GM21786 (cell line): ENCODE results near the gene CBX8.

ENCODE experiments used
- ATAC-seq: cut with Tn5 transposase; IDR thresholded peaks from one replicate; pipeline ENCODE4 v1.9.1; 2021; ENCODE audit not compliant: unreplicated experiment

CBX8 gene

DNA sequence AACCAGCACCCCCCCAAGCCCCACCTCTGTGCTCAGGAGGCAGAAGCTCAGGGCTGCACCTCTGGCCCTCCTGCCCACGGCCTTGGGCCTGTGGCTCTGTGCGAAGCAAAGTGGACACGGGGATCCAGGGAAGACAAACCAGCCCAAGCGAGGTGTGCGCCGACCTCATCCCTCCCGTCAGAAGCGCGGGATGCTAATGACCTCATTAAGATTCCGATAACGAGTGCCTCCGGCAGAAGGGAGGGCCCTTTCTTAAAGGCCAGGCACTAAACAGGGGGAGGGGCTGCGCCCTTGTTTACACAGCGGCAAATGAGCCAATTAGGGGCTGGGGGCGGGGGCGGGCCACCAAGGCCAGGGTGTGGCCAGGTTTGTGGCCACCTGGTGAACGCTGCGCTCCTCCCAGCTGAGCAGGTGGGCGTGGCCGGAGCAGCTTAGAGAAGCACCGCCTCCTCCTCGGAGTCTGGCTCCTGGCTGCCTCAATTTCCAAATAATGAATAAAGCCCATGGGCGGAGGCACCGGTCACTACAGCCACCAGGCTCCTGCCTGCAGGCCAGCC is 39.2 kb upstream of the CBX8 start:
- no peak for ATAC-seq

DNA sequence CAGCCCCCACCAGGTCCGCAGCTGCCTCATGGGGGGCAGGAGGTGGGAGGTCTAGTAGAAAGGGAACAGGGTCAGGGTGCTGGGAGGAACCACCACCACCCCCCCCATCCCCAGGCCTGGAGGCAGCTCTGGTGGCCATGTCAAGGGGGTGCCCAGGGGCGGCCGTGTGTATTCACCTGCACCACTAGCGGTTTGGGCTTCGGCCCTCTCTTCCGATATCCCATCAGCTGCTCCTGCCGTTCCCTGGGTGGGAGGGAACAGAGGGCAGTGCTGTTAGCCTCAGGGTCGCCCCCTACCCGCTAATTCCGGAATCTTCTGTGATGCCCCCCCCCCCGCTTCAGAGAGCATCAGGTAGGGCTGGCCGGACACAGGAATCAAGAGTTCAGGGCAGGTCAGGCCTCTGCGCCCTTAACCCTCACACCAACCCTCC is 38.6 kb upstream of the CBX8 start:
- no peak for ATAC-seq

DNA sequence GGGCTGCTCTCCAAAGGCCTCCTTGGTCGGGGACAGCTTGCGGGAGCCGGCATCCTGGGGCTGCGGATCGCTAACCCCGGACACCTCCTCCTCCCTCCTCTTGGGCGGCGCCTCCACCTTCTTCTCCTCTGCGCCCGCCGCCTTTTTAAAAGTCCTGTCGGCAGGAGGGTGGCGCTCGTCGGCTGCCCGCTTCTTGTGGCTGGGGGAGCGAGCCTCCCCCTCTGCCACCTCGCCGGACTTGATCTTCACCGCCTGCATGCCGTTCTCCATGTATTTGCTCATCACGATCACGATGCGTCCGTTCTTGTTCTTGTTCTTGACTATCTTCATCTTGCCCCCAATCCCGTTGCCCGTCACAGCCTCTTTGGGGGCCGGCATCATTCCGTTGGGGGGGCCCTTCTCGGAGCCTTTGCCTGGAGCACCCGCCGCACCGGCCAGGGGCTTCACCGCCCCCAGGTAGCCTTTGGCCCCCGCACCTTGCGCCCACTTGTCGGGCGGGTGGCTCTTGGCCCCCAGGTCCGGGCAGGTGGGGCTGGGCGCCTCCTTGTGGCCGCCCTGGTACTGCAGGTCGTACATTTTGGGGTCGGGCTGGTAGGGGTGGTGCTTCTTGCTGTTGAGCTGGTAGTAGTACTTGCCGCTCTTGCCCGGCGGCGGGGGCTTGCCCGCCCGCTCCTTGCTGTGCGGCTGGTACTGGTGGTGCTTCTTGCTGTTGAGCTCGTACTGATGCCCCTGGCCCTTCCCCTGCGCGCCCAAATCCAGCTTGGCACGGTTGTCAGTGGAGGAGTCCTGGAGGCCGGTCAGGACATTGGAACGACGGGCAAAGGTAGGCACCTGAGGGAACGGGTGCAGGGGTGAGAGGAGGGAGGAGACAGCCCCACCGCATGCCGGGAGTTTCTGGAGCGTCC is 37.9 kb upstream of the CBX8 start:
- ATAC-seq: no peak

DNA sequence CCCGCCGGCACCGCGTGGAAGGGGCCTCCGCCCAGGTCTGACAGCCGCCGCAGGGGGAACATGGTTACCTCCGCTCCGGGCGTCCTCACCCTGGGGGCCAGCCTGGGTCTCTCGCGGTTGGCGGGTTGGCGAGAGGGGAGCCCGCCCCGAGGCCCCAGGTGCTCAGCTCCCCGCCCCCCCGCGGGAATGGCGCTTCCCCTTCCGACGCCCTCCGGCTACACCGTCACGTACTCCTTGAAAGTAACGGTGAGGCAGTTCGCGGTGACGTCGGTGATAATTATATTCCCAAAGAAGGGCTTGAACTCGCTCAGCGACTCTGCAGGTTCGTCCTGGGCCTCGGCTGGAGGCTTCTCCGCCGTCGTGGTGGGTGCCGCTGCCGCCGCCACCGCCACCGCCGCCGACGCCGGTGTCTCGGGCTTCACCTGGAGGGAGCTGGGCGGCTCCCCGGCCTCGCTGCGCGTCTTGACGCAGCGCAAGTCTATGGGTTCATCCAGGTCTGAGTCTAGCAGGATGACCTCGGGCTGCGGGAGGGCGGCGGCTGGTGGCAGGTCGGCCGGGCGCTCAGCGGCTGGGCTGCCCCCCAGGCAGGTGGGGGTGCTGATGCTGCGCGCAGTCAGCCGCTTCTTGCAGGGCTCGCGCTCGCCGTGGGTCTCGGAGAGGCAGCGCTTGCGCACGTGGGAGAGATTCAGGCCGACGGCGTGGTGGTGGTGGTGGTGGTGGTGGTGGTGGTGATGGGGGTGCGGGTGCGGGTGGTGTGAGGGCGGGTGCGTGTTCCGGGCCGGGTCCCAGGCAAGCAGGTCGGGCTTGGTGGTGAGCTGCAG is 37.1 kb upstream of the CBX8 start:
- no peak for ATAC-seq

DNA sequence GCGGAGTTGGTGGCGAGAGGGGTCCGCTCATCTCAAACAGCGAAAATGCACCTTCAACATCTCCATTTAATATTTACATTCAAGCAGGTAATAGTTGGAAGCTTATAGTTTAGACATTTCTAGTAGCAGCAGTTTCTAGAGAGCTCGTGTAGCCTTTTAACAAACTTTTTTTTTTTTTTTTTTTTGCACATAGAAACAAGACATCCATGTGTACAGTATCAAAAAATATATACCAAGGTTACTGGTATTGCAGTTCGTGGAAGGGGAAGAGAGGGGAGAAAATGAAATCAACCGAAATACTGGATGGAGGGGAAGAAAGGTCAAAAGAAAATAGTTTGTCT is 36.2 kb upstream of the CBX8 start:
- ATAC-seq: no peak

DNA sequence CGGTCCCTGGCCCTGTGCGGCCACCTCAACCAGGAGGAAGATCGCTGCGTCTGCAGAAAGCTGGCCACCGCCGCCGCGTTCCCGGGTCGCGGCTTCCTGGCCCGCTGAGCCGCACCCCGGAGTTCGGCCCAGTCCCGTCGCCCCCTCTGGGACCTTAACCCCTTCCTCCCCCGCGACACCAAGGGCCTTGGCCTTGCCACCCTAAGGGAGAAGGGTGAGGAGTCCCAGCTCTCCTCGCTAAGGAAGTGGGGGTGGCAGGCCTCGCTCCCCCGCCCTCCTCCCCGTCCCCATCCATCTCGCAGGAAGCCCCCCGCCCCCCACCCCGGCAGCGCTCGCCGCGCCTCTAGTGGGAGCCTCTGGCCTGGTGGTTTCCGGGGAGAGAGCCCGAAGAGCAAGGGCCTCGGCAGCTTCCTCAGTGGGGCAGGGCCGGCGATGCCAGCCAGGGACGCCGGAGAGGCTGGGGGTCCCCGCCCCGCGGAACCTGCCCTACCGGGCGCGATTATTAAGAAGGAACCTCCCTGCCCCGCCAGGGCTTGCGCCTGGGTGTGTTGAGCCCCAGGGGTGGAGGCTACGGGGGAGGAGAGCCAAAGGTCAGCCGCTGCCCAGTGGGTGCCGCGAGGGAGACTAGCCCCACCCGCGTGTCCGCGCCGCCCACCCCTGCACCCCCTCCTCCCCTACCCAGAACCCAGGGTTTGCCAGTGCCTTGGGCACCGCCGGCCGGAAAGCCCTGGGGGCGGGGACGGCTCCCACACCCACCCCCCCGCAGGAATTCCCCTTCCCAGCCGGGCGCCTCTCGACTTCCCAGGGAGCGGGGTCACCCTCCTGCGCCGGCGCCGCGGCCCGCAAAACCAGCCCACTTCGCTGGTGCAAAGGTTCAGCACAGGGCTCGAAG is 35.6 kb upstream of the CBX8 start:
- ATAC-seq: no peak

DNA sequence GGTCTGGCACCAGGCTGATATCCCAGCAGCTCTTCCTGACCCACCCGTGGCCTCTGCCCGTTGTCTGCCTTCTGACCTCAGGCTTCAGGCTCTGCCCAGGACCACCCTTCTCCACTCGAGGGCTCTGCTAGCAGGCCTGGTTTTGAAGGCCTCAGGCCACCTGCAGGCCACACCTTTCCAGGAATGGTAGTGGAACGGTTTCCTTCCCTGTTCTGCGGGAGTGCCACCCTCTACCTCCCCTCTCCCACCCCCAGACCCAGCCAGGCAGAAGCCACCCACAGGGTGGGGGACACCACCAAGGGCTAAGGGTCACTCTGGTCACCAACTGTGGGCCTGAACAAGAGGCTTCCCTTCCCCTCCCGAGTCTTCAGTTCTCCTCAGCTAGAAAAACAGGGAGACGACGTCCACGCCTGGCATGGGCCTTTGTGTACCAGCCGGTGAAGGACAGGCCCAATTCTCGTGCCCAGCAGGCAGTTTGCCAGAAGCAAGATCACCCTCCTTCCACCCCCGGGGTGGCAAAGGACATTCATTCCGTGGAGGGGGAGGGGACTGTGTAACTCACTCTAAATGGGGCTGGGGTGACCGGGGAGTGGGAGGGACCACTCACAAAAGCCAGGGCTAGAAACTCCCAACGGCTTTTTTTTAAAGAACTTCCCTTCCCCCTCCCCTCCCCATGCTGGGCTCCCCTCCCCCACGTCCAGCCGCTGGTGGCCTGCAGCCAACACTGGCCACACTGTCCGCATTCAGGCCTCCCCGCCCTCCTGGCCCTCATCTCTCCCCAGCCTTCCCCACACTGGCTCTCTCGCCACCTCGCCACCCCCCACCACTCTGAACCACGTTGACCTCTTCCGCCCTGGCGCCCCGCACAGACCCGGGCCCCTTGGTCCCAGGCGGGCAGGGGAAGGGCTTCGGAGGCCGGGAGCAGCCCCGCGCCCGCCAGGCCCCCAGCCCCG is 34.7 kb upstream of the CBX8 start:
- no peak for ATAC-seq

DNA sequence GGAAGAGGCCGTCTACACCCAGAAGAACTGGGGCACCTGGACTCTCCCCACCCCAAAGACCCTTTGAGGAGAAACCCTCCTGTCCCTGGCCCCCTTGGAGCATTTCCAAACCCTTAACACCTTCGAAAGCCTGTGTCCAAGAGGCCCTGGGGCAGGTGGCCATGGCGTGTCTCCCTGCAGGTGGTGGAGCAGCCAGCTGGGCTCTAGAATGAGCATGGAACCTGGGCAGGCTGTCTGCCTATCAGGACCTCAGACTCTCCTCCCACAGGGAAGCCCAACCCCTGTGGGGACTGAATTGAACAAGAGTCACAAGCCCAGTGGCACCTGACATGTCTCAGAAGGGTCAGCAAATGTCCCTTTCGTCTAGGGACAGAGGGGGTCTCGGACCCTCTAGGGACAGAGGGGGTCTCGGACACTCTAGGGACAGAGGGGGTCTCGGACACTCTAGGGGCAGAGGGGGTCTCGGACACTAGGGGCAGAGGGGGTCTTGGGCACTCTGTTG is 33.9 kb upstream of the CBX8 start:
- no peak for ATAC-seq

DNA sequence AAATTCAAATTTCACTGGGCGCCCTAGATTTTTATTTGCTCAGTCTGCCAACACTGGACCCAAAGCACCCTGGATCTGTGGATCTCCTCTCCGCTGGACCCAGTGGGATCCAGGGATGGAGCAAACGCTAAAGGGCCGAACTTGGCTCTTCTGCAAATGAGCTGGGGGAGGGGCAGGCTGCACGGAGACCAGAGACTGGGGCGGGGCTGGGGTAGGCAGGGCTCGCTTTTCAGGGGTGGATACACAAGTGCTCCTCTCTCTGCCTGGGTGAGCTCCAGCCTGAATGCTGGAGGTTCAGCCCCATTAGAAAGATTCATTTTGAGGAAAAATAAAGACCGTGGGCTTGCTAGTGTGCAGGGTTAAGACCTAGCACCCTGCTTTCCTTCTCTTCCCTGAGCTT is 33.4 kb upstream of the CBX8 start:
- no peak for ATAC-seq

DNA sequence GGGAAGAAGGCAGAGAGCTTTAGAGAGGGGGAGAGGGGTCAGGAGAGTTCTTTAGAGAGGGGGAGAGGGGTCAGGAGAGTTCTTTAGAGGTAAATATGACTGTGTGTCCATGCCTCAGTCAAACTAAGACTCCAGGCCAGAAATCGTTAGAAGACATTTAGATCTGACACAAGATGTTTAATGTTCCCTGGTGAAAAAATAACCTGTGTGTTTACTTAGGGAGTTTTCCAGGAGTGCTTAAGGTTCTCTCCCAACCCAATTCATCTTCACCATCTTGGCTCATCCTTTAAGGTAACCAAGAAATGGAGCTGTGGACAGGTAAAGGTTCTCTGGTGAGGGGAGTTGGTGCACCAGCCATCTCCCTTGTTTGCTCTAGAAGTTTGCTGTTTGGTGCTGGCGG is 32.6 kb upstream of the CBX8 start:
- ATAC-seq: no peak

DNA sequence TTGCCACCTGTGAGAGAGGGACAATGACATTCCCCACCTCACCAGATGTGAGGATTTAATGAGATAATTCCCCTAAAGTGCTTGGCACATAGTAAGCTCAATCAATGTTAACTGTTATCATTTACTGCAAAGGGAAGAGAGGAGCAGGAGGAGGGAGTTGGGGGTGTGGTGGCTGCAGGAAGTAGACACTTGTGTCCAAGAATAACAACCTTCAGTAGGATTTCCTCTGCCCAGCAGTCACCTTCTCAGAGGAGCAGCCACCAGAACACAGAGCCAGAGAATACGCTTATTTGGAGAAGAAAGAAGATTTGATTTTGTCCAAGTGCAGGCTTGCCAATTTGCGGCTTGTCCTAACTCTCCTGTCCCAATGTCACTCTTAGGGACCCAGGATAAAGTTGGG is 32.1 kb upstream of the CBX8 start:
- no peak for ATAC-seq

DNA sequence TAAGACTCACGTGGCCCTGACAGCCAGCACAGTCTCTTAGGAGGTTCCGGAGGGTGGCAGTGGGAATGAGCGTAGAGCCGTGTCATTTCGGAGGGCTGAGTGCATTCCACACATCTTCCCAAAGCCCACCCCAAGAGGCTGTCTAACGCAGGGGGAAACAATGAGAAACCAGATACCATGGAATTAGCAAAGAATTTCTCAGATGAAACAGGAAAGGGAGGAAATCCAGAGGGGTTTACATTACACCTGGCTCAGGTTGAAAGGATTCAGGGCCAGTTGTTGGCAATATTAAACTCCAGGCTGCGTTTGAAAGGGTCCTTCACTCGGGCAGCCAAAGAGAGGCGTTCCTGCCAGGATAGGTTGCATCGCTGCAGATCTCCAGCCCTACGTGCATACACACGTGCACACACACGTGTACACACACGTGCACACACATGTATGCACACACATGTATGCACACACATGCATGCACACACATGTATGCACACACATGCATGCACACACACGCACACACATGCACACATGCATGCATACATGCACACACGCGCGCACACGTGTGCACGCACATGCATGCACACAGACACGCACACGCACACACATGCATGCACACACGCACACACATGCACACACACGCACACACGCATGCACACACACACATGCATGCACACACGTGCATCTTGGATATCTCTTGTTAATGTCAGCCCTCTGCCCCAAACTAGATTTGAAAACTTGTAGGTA is 30.1 kb upstream of the CBX8 start:
- ATAC-seq: no peak

DNA sequence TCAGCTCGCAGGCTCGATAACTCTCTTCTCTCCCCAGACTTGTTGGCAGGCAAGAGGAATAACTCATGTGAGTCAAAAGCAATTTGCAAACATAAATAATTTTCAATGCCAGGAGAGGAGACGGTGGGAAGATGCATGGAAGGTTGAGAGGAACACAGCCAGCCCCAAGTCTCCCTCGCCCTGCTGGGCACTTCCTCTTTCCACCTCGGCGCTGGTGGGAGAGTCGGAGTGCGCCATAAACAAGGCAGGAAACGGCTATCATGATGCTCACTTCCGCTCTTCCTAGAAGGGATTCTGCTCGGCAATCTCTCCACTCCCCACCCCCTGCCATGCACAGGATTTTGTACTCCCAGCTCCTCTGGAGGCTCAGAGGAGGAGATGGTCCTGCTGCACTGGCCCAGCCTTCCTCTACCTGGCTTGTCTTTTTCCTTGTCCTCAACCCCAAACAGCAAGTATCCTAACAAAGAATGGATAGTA is 29.4 kb upstream of the CBX8 start:
- ATAC-seq: no peak

DNA sequence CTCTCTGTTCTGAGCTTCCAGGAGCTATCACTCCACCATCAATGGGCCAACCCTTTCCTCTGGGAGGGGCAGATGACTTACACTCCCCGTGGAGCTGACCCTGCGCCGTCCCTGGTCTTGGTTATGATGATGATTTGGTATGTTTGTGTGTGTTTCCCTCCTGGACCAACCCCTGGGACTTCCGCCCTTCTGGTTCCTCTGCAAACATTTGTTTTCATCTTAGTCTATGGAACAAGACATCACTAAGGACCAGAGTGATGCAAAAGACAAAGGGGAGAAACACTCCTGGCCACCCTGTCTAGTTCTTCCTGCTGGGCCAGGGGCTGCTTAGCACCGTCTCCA is 28.7 kb upstream of the CBX8 start:
- no peak for ATAC-seq

DNA sequence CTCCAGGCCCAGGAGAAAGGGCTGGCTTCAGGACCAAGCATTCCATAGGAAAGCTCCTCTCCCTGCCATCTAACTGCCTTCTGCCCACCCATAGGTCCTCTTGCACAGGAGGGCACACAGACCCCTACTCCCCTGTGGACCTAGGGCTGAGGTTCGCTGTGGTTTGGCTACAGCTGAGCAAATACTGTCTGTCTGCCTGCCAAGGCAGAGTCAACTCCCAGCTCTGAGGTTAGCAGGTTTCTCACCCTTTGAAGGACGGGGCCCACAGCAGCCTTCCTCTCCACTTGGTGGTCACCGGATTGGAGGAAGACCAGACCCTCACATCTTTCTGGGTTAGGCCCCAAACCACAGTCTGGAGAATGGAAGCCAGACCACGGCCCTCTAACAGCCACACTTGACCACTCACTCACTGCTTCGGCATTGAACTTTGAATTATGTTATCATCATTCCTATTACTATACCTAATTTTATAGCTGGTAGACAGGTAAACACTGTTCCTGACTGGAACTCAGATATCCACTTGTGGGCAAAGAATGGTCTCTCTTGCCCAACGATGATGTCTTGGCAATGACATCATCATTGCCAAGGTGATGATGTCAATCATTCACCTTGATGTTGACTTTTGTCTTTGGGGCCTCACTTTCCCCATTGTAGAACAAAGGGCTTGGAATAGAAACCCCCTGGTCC is 28.2 kb upstream of the CBX8 start:
- ATAC-seq: no peak

DNA sequence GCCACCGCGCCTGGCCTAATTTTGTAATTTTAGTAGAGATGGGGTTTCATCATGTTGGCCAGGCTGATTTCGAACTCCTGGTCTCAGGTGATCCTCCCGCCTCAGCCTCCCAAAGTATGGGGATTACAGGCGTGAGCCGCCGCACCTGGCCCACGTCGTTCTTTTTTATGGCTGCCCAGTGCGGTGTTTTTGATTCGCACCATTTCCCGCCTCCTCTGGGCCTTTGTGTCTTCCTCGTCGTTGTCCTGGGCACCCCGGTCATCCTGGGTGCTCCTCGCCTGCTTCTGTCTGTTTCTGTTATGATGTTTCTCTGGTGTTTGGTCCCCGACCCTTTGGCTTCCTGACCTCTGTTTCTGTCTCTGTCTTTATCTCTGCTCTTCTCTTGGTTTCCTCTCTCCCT is 27.4 kb upstream of the CBX8 start:
- no peak for ATAC-seq

DNA sequence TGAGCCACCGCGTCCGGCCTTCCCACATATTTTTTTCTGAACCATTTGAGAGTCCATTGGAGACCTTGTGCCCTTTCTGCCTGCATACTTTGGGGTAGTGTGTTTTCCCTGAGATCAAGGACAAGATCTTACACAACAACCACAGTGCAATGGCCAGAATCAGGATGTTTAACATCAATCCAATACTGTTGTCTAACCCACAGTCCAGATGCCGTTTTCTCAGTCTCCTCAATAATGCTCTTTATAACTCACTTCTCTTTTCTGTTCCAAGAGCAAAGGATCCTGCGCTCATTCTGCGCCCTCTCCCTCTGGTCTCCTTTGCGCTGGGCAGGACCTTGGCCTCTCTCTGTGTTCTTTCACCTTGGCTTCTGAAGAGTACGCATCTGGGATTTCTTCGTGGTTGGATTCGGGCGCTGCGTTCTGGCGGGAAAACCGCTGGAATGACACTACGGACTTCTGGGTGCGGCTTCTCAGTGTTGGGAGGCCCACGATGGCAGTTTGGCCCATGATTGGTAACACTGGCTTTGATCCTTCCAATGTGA is 25.8 kb upstream of the CBX8 start:
- ATAC-seq: no peak
